ENCODE measurements around the gene LAMA2. TPM values are rescaled to one million over a fixed set of nuclear protein-coding genes. Genes with fewer than 3 reads are reported as not detected.

The LAMA2 gene
- total RNA-seq, 1 experiment from 2014 or later = 4.2 TPM

GRCh38 chr6:129197154-129197553, 314.2 kb downstream of the LAMA2 start:
- no peak overlapping the region for H3K9ac ChIP-seq (ENCODE audit: extremely low read depth, insufficient read length, low read length)
- no peak for TF ChIP-seq CTCF (conservative IDR thresholded peaks at IDR 0.05)
- peak overlapping the region in 1 of 3 experiments; percentile 70; a peak in 4 of 7 replicates for H3K27ac Mint-ChIP-seq
- H3K4me1 Mint-ChIP-seq = peaks cover 25 to 27% of the 10 kb centered on the region in 2 experiments
- H3K79me1 ChIP-seq (ENCODE audit: insufficient read depth, low read depth, low read length, poor library complexity, severe bottlenecking) = no peaks in the 10 kb centered on the region
- H4K5ac ChIP-seq (ENCODE audit: insufficient read length, low read depth, low read length) = no peak overlapping the region
- no peak overlapping the region for H2BK15ac ChIP-seq (ENCODE audit: low read depth, low read length)
- H3K4ac ChIP-seq (ENCODE audit: low read depth, low read length) = no peak overlapping the region
- no peaks in the 10 kb centered on the region for H3K9me3 Mint-ChIP-seq
- no peak overlapping the region for H2BK20ac ChIP-seq (ENCODE audit: low read depth, low read length, poor library complexity, severe bottlenecking)
- H3K56ac ChIP-seq (ENCODE audit: insufficient read length, low read depth, low read length) = no peak overlapping the region
- WGBS (ENCODE audit: extremely low coverage, insufficient read length, low lambda C conversion rate) = no CpG with 5 or more reads among the region's 4 CpGs
- H3K27me3 ChIP-seq (ENCODE audit: insufficient read depth, low read length) = no peaks in the 10 kb centered on the region
- no peak overlapping the region for H2BK12ac ChIP-seq (ENCODE audit: insufficient read length, low read depth, low read length)
- no peaks in the 10 kb centered on the region for H3K27me3 Mint-ChIP-seq (ENCODE audit: low read depth)
- H3K23me2 ChIP-seq (ENCODE audit: insufficient read length, low read depth, low read length, poor library complexity, severe bottlenecking) = no peaks in the 10 kb centered on the region
- H3K36me3 Mint-ChIP-seq (ENCODE audit: insufficient read depth in 1 of 3, low read depth in 3 of 3) = no peaks in the 10 kb centered on the region
- no peak overlapping the region for H3K23ac ChIP-seq (ENCODE audit: insufficient read length, low read depth, low read length)
- DNase-seq = no peak
- H3K79me2 ChIP-seq (ENCODE audit: insufficient read depth, low read length) = no peaks in the 10 kb centered on the region
- H4K8ac ChIP-seq (replicated peaks; ENCODE audit: insufficient read length, low read depth, low read length) = no peak overlapping the region
- no peaks in the 10 kb centered on the region for H3K9me3 ChIP-seq (ENCODE audit: control insufficient read depth, low read depth, low read length)
- no peak overlapping the region for H4K91ac ChIP-seq (ENCODE audit: insufficient read length, low read depth, low read length)
- no peak overlapping the region for H3K14ac ChIP-seq (ENCODE audit: insufficient read depth, low read length)
- no peak overlapping the region for H3T11ph ChIP-seq (ENCODE audit: low read length)
- no peak overlapping the region for H3K4me3 Mint-ChIP-seq
- no peak overlapping the region for H2BK120ac ChIP-seq (ENCODE audit: low read depth, low read length, poor library complexity, severe bottlenecking)
- H3K27ac ChIP-seq (ENCODE audit: insufficient read length, low read depth, low read length) = no peak overlapping the region
- no peaks in the 10 kb centered on the region for H4K20me1 ChIP-seq (ENCODE audit: control insufficient read depth, insufficient read depth, insufficient read length)
- no peak overlapping the region for H2AK5ac ChIP-seq (ENCODE audit: insufficient read length, low read length)
- no peak overlapping the region for H2BK5ac ChIP-seq (ENCODE audit: insufficient read length, low read length)
- H2AFZ ChIP-seq (ENCODE audit: low read length) = no peak overlapping the region
- no peak overlapping the region for H3K4me2 ChIP-seq (ENCODE audit: insufficient read depth, insufficient read length, low read length)
- no peak overlapping the region for H3K18ac ChIP-seq (ENCODE audit: insufficient read length, low read depth, low read length)
- H3K4me1 ChIP-seq (ENCODE audit: insufficient read depth, low read length) = peaks cover 4% of the 10 kb centered on the region; the same call in 1 of the 2 replicates
